CD14-positive monocyte (primary cell): Measurements from ENCODE around the gene IMPG2. TPM values are rescaled to one million over a fixed set of nuclear protein-coding genes. Genes with fewer than 3 reads are reported as not detected.

Source experiments
- DNase-seq, 3 donors: peaks; one replicate each; pipeline ENCODE4 v3.0.0-alpha.2; 2011 to 2022
- H2AFZ ChIP-seq: 2 replicates; pipeline ENCODE4 v1.6.0; 2012; ENCODE audit warnings: mild to moderate bottlenecking, low read depth, low read length, inconsistent platforms; ENCODE audit not compliant: insufficient read depth, poor library complexity, severe bottlenecking
- H3K27ac ChIP-seq, 2 donors: 1 replicate in 1 of 2; 2 replicates in 1 of 2; pipeline ENCODE4 v1.5.1; 2012 to 2013; ENCODE audit warnings: low read length in 2 of 2, control low read depth in 1 of 2, inconsistent platforms in 1 of 2, low read depth in 1 of 2, mild to moderate bottlenecking in 1 of 2
- H3K27me3 ChIP-seq, 2 donors: one replicate each; pipeline versions ENCODE4 v1.6.0 to v1.6.1; 2011 to 2013; ENCODE audit warnings: low read length in 2 of 2; ENCODE audit not compliant: control insufficient read depth in 2 of 2, insufficient read depth in 2 of 2
- H3K36me3 ChIP-seq, 2 donors: replicated peaks in 1 of 2; 1 replicate in 1 of 2; 2 replicates in 1 of 2; pipeline versions ENCODE4 v1.5.1 to v1.6.1; 2012 to 2013; ENCODE audit warnings: low read length in 2 of 2, control low read depth in 1 of 2, inconsistent platforms in 1 of 2, mild to moderate bottlenecking in 1 of 2; ENCODE audit not compliant: insufficient read depth in 2 of 2, control insufficient read depth in 1 of 2
- H3K4me1 ChIP-seq, 2 donors: 1 replicate in 1 of 2; 2 replicates in 1 of 2; pipeline versions ENCODE4 v1.5.1 to v1.6.1; 2012 to 2013; ENCODE audit warnings: low read length in 2 of 2, control low read depth in 1 of 2, inconsistent platforms in 1 of 2, mild to moderate bottlenecking in 1 of 2, moderate library complexity in 1 of 2; ENCODE audit not compliant: insufficient read depth in 2 of 2, control insufficient read depth in 1 of 2
- H3K4me2 ChIP-seq: replicated peaks from 2 replicates; pipeline ENCODE3; 2012; ENCODE audit warnings: low read length, moderate library complexity, mild to moderate bottlenecking; ENCODE audit not compliant: poor library complexity, severe bottlenecking; ENCODE audit errors: extremely low read depth
- H3K4me3 ChIP-seq, 3 experiments: fragments of 200-600 bp in 1 of 3; sonication (generic) in 1 of 3; replicated peaks in 1 of 3; 1 replicate in 2 of 3; 2 replicates in 1 of 3; pipeline ENCODE4 v1.5.1; 2011 to 2013; ENCODE audit warnings: low read length in 3 of 3, mild to moderate bottlenecking in 3 of 3, control low read depth in 2 of 3, low read depth in 2 of 3, inconsistent platforms in 1 of 3, moderate library complexity in 1 of 3
- H3K79me2 ChIP-seq: 2 replicates; pipeline ENCODE4 v1.6.0; 2012; ENCODE audit warnings: mild to moderate bottlenecking, control low read depth, inconsistent platforms, low read length, moderate library complexity; ENCODE audit not compliant: insufficient read depth
- H3K9ac ChIP-seq: 2 replicates; pipeline ENCODE4 v1.6.0; 2017; ENCODE audit warnings: low read length, mild to moderate bottlenecking; ENCODE audit not compliant: insufficient read depth, poor library complexity, severe bottlenecking
- H3K9me3 ChIP-seq, 2 donors: replicated peaks in 1 of 2; 1 replicate in 1 of 2; 2 replicates in 1 of 2; pipeline versions ENCODE4 v1.5.1 to v1.6.1; 2012 to 2013; ENCODE audit warnings: low read length in 2 of 2, control low read depth in 1 of 2; ENCODE audit not compliant: control insufficient read depth in 1 of 2, insufficient read depth in 1 of 2
- H4K20me1 ChIP-seq: 2 replicates; pipeline ENCODE4 v1.6.0; 2012; ENCODE audit warnings: mild to moderate bottlenecking, low read length, control low read depth, moderate library complexity; ENCODE audit not compliant: insufficient read depth
- H3K27ac Mint-ChIP-seq, 7 donors: one replicate each; pipeline ENCODE4 v1.8.0; 2020; ENCODE audit warnings: mild to moderate bottlenecking in 7 of 7, mixed read lengths in 7 of 7, moderate library complexity in 6 of 7, inconsistent platforms in 2 of 7
- H3K27me3 Mint-ChIP-seq, 3 donors: one replicate each; pipeline ENCODE4 v1.8.0; 2021 to 2022; ENCODE audit warnings: low read depth in 3 of 3, mild to moderate bottlenecking in 3 of 3, mixed read lengths in 3 of 3, moderate library complexity in 3 of 3, inconsistent platforms in 1 of 3
- H3K36me3 Mint-ChIP-seq, 2 donors: one replicate each; pipeline ENCODE4 v1.8.0; 2020; ENCODE audit warnings: mixed read lengths in 2 of 2, inconsistent platforms in 1 of 2, mild to moderate bottlenecking in 1 of 2
- H3K4me1 Mint-ChIP-seq: one replicate; pipeline ENCODE4 v1.8.0; 2020; ENCODE audit warnings: mild to moderate bottlenecking, mixed read lengths
- H3K4me3 Mint-ChIP-seq, 2 donors: one replicate each; pipeline ENCODE4 v1.8.0; 2020; ENCODE audit warnings: mild to moderate bottlenecking in 2 of 2, mixed read lengths in 2 of 2, moderate library complexity in 1 of 2
- H3K9me3 Mint-ChIP-seq, 7 donors: one replicate each; pipeline ENCODE4 v1.8.0; 2020 to 2022; ENCODE audit warnings: mixed read lengths in 7 of 7, mild to moderate bottlenecking in 6 of 7, moderate library complexity in 6 of 7, inconsistent platforms in 2 of 7
- intact Hi-C, 2 donors: fragments of 100-400 bp; cut with micrococcal nuclease; formaldehyde crosslinking; loops; one replicate each; pipeline versions ENCODE4 v1.15.0 to v1.15.1; 2023
- polyA plus RNA-seq, 3 donors: library from polyadenylated mRNA; depleted of rRNA in 1 of 3; unstranded in 2 of 3; stranded (reverse) in 1 of 3; fragments of 300-500 nt in 2 of 3; fragments of >200 nt in 1 of 3; fragmentation: Illumina TruSeq in 2 of 3; gene quantifications; 1 replicate in 2 of 3; 2 replicates in 1 of 3; pipeline ENCODE4 v1.2.3, GENCODE V29; 2012 to 2021
- TF ChIP-seq, protein P1 (sequence below): fragments of 200-600 bp; IDR thresholded peaks from one replicate; pipeline ENCODE4 v1.8.0; 2022; ENCODE audit warnings: antibody characterized with exemption, mild to moderate bottlenecking

IMPG2 gene
- polyA plus RNA-seq, 3 donors: 0.04 to 0.15 TPM; not detected in 1

GRCh38 chr3:101266566-101266965 is 53.8 kb downstream of the IMPG2 start:
- Mint-ChIP-seq H3K9me3 (peaks cover 0 to 6% (median 3%) of the 10 kb centered on the region in 7 donors), H3K4me3 (no peak overlapping the region), H3K36me3 (no peaks in the 10 kb centered on the region), H3K4me1 (no peaks in the 10 kb centered on the region), H3K27me3 (peaks cover 0 to 4% (median 2%) of the 10 kb centered on the region in 3 donors), H3K27ac (no peak overlapping the region)
- Histone ChIP-seq H3K27ac (no peak overlapping the region), H3K79me2 (no peaks in the 10 kb centered on the region), H3K4me2 (no peak overlapping the region), H3K4me3 (no peak overlapping the region), H3K27me3 (no peaks in the 10 kb centered on the region), H3K9ac (no peak overlapping the region), H3K4me1 (no peaks in the 10 kb centered on the region), H3K9me3 (no peaks in the 10 kb centered on the region), H3K36me3 (no peaks in the 10 kb centered on the region), H2AFZ (no peak overlapping the region), H4K20me1 (no peaks in the 10 kb centered on the region)
- intact Hi-C loops: no loop called here
- TF ChIP-seq, protein P1, sequence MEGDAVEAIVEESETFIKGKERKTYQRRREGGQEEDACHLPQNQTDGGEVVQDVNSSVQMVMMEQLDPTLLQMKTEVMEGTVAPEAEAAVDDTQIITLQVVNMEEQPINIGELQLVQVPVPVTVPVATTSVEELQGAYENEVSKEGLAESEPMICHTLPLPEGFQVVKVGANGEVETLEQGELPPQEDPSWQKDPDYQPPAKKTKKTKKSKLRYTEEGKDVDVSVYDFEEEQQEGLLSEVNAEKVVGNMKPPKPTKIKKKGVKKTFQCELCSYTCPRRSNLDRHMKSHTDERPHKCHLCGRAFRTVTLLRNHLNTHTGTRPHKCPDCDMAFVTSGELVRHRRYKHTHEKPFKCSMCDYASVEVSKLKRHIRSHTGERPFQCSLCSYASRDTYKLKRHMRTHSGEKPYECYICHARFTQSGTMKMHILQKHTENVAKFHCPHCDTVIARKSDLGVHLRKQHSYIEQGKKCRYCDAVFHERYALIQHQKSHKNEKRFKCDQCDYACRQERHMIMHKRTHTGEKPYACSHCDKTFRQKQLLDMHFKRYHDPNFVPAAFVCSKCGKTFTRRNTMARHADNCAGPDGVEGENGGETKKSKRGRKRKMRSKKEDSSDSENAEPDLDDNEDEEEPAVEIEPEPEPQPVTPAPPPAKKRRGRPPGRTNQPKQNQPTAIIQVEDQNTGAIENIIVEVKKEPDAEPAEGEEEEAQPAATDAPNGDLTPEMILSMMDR: no peak
- no peak for DNase-seq

- H3K27me3 ChIP-seq: no peaks in the 10 kb centered on the region
- H3K27ac ChIP-seq: no peak overlapping the region
- peaks cover 0 to 6% (median 3%) of the 10 kb centered on the region in 7 donors for H3K9me3 Mint-ChIP-seq
- no peak overlapping the region for H3K4me3 Mint-ChIP-seq
- H3K4me2 ChIP-seq: no peak overlapping the region
- no peaks in the 10 kb centered on the region for H3K36me3 ChIP-seq
- no peaks in the 10 kb centered on the region for H3K36me3 Mint-ChIP-seq
- no peaks in the 10 kb centered on the region for H3K4me1 ChIP-seq
- H3K4me3 ChIP-seq: no peak overlapping the region
- TF ChIP-seq, protein P1: no peak
- no peaks in the 10 kb centered on the region for H4K20me1 ChIP-seq
- no peak overlapping the region for H3K9ac ChIP-seq
- H3K4me1 Mint-ChIP-seq: no peaks in the 10 kb centered on the region
- H3K27me3 Mint-ChIP-seq: peaks cover 0 to 4% (median 2%) of the 10 kb centered on the region in 3 donors
- H3K79me2 ChIP-seq: no peaks in the 10 kb centered on the region
- DNase-seq: no peak
- intact Hi-C loops: no loop called here
- no peak overlapping the region for H3K27ac Mint-ChIP-seq
- no peak overlapping the region for H2AFZ ChIP-seq
- H3K9me3 ChIP-seq: no peaks in the 10 kb centered on the region
Measured at GRCh38 chr3:101266071-101266470, 54.3 kb downstream of the IMPG2 start.
